Epithelial cell of proximal tubule (primary cell): ENCODE results near the gene ITGA4. TPM values are rescaled to one million over a fixed set of nuclear protein-coding genes. Genes with fewer than 3 reads are reported as not detected.

Experiments used
- DNase-seq: peaks from one replicate; pipeline ENCODE4 v3.0.0-alpha.2; 2011; ENCODE audit warnings: low read depth
- H3K4me3 ChIP-seq: 2 replicates; pipeline ENCODE4 v1.5.1; 2011; ENCODE audit warnings: low read depth, mild to moderate bottlenecking, low read length
- CTCF ChIP-seq: conservative IDR thresholded peaks from 2 replicates; pipeline ENCODE4 v1.5.1; 2012; ENCODE audit warnings: low read depth, mild to moderate bottlenecking, low read length
- total RNA-seq: library from RNA; depleted of rRNA; stranded (reverse); fragments of >200 nt; gene quantifications from 2 replicates; pipeline ENCODE4 v1.2.3, GENCODE V29; 2015

ITGA4 gene
- 11.6 and 22.5 TPM in 2 replicates for total RNA-seq

- TF ChIP-seq CTCF = peak; percentile 69
- H3K4me3 ChIP-seq = peak within 1 kb of the TSS; percentile 65
- DNase-seq = no peak
Observed at GRCh38 chr2:181457121-181457740, at the start of gene ITGA4. Gene ITGA4, plus strand, starts transcription at chr2:181457386. Its CDS starts 269 bp downstream, at chr2:181457655.

- no peak for TF ChIP-seq CTCF
- H3K4me3 ChIP-seq = no peak overlapping the region
- DNase-seq = no peak
Observed at GRCh38 chr2:181408861-181409260, 48.3 kb upstream of the ITGA4 start.

- no peak for DNase-seq
- TF ChIP-seq CTCF = no peak
- H3K4me3 ChIP-seq = no peak overlapping the region
Observed at GRCh38 chr2:181411105-181411849, 45.9 kb upstream of the ITGA4 start.

- no peak overlapping the region for H3K4me3 ChIP-seq
- DNase-seq = no peak
- no peak for TF ChIP-seq CTCF
Observed at GRCh38 chr2:181419129-181419855, 37.9 kb upstream of the ITGA4 start.

- DNase-seq = no peak
- no peak overlapping the region for H3K4me3 ChIP-seq
- no peak for TF ChIP-seq CTCF
Observed at GRCh38 chr2:181420259-181421130, 36.7 kb upstream of the ITGA4 start.

GRCh38 chr2:181421131-181421458 lies 36.1 kb upstream of the ITGA4 start:
- no peak for DNase-seq
- H3K4me3 ChIP-seq = no peak overlapping the region
- TF ChIP-seq CTCF = no peak
